Glutamatergic neuron (in vitro differentiated cells): ENCODE results near the gene GRK6. TPM values are rescaled to one million over a fixed set of nuclear protein-coding genes. Genes with fewer than 3 reads are reported as not detected.

Source experiments
- DNase-seq: peaks from one replicate; pipeline ENCODE4 v3.0.0; 2022
- H3K27ac Mint-ChIP-seq: one replicate; pipeline ENCODE4 v1.8.0; 2020; ENCODE audit warnings: mild to moderate bottlenecking, mixed read lengths, inconsistent platforms; ENCODE audit not compliant: unreplicated experiment
- H3K27me3 Mint-ChIP-seq: one replicate; pipeline ENCODE4 v1.8.0; 2020; ENCODE audit warnings: mild to moderate bottlenecking, moderate library complexity, mixed read lengths, inconsistent platforms; ENCODE audit not compliant: unreplicated experiment
- H3K36me3 Mint-ChIP-seq: one replicate; pipeline ENCODE4 v1.8.0; 2020; ENCODE audit warnings: mild to moderate bottlenecking, mixed read lengths, inconsistent platforms; ENCODE audit not compliant: unreplicated experiment
- H3K4me1 Mint-ChIP-seq: one replicate; pipeline ENCODE4 v1.8.0; 2020; ENCODE audit warnings: mild to moderate bottlenecking, low read depth, mixed read lengths, inconsistent platforms; ENCODE audit not compliant: unreplicated experiment
- H3K4me3 Mint-ChIP-seq: one replicate; pipeline ENCODE4 v1.8.0; 2020; ENCODE audit warnings: mild to moderate bottlenecking, mixed read lengths, inconsistent platforms; ENCODE audit not compliant: unreplicated experiment
- H3K9me3 Mint-ChIP-seq: one replicate; pipeline ENCODE4 v1.8.0; 2020; ENCODE audit warnings: mild to moderate bottlenecking, moderate library complexity, mixed read lengths, inconsistent platforms; ENCODE audit not compliant: unreplicated experiment
- CTCF ChIP-seq: fragments of 200-600 bp; sonication (generic); IDR thresholded peaks from one replicate; pipeline ENCODE4 v1.5.0; 2021; ENCODE audit not compliant: partially characterized antibody, unreplicated experiment
- total RNA-seq: library from RNA; stranded (reverse); fragmentation: NEBNext Ultra II Directional; extraction: Animal tissue kit (Norgen Biotek cat#: 25700); gene quantifications from one replicate; pipeline ENCODE4 v1.2.1, GENCODE V29; 2021; ENCODE audit not compliant: unreplicated experiment

Gene GRK6
- total RNA-seq, 1 donor from 2014 or later, result 43.9 TPM

GRCh38 chr5:177434942-177435738 lies 8.7 kb downstream of the GRK6 start:
- no peak for DNase-seq
- Mint-ChIP-seq H3K9me3 (peaks cover 5% of the 10 kb centered on the region), H3K36me3 (peaks cover 5% of the 10 kb centered on the region), H3K27me3 (peaks cover 4% of the 10 kb centered on the region), H3K4me3 (no peak overlapping the region), H3K4me1 (no peaks in the 10 kb centered on the region), H3K27ac (no peak overlapping the region)
- TF ChIP-seq CTCF, result no peak

- no peak for TF ChIP-seq CTCF
- Mint-ChIP-seq H3K27ac (no peak overlapping the region), H3K9me3 (peaks cover 5% of the 10 kb centered on the region), H3K36me3 (peaks cover 5% of the 10 kb centered on the region), H3K4me1 (peaks cover 3% of the 10 kb centered on the region), H3K4me3 (no peak overlapping the region), H3K27me3 (peaks cover 4% of the 10 kb centered on the region)
- no peak for DNase-seq
These were observed 9.5 kb downstream of the GRK6 start for GRCh38 chr5:177435847-177436536.

GRCh38 chr5:177437623-177438022 lies 11.1 kb downstream of the GRK6 start:
- no peak for TF ChIP-seq CTCF
- peaks cover 5% of the 10 kb centered on the region for H3K36me3 Mint-ChIP-seq
- no peak for DNase-seq
- H3K4me3 Mint-ChIP-seq, result no peak overlapping the region
- H3K27ac Mint-ChIP-seq, result no peak overlapping the region
- H3K9me3 Mint-ChIP-seq, result peaks cover 5% of the 10 kb centered on the region
- H3K4me1 Mint-ChIP-seq, result peaks cover 8% of the 10 kb centered on the region
- peaks cover 6% of the 10 kb centered on the region for H3K27me3 Mint-ChIP-seq

- DNase-seq, result no peak
- peaks cover 6% of the 10 kb centered on the region for H3K27me3 Mint-ChIP-seq
- no peak for TF ChIP-seq CTCF
- H3K27ac Mint-ChIP-seq, result no peak overlapping the region
- peaks cover 8% of the 10 kb centered on the region for H3K4me1 Mint-ChIP-seq
- peaks cover 5% of the 10 kb centered on the region for H3K36me3 Mint-ChIP-seq
- no peak overlapping the region for H3K4me3 Mint-ChIP-seq
- H3K9me3 Mint-ChIP-seq, result peaks cover 5% of the 10 kb centered on the region
These were observed 12.0 kb downstream of the GRK6 start for GRCh38 chr5:177438468-177438867.
